ENCODE data around the gene EFTUD2. TPM values are rescaled to one million over a fixed set of nuclear protein-coding genes. Genes with fewer than 3 reads are reported as not detected.

Gene EFTUD2
- total and polyA plus RNA-seq, 2 donors (not counting 1 experiment from before 2014, with no cell fraction given), result 88.0 to 154 TPM

DNA sequence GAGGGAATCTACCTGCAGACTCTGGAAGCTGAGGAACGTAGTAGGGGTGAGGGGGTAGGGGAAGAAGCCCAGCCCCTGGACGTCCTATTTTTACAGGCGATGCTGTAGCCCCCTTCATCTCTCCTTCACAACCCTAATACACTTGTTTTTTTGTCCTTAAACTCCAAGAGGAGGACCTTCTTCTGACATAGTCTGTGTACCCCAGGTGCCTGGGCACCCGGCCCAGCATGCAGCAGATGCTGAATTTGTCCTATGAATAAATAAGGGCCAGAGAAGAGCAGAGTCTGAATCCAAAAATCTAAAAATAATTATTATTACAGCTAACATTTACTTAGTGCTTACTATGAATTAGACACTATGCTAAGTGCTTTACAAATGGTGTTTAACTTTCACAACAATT, 43.2 kb upstream of the EFTUD2 start:
- Histone ChIP-seq H3K9me3 (ENCODE audit: control insufficient read depth, insufficient read depth, low read depth, low read length) (no peaks in the 10 kb centered on the region), H2AFZ (ENCODE audit: low read length) (no peak overlapping the region), H3K4me2 (ENCODE audit: extremely low read depth, insufficient read depth, low read length) (peak overlapping the region; percentile 7), H3K4me1 (ENCODE audit: control insufficient read depth, extremely low read depth, insufficient read depth, low read length) (peaks cover 15% of the 10 kb centered on the region), H3K27ac (ENCODE audit: insufficient read depth, low read length) (no peak overlapping the region), H3K9ac (ENCODE audit: insufficient read depth, low read length) (no peak overlapping the region), H3K4me3 (replicated peaks in 1 of 4; ENCODE audit: control extremely low read depth in 1 of 4, insufficient read depth in 1 of 4, low read depth in 3 of 4, low read length in 4 of 4) (no peak overlapping the region), H3K36me3 (ENCODE audit: control insufficient read depth, insufficient read depth, low read length) (peaks cover 2% of the 10 kb centered on the region), H4K20me1 (ENCODE audit: control insufficient read depth, extremely low read depth, insufficient read depth, low read length) (no peaks in the 10 kb centered on the region), H3K27me3 (ENCODE audit: control insufficient read depth, insufficient read depth, low read length) (no peaks in the 10 kb centered on the region), H3K79me2 (ENCODE audit: control insufficient read depth, insufficient read depth, low read length) (peaks cover 88% of the 10 kb centered on the region)
- no peak for DNase-seq (ENCODE audit: low read depth in 2 of 2)
- TF ChIP-seq, protein P1, sequence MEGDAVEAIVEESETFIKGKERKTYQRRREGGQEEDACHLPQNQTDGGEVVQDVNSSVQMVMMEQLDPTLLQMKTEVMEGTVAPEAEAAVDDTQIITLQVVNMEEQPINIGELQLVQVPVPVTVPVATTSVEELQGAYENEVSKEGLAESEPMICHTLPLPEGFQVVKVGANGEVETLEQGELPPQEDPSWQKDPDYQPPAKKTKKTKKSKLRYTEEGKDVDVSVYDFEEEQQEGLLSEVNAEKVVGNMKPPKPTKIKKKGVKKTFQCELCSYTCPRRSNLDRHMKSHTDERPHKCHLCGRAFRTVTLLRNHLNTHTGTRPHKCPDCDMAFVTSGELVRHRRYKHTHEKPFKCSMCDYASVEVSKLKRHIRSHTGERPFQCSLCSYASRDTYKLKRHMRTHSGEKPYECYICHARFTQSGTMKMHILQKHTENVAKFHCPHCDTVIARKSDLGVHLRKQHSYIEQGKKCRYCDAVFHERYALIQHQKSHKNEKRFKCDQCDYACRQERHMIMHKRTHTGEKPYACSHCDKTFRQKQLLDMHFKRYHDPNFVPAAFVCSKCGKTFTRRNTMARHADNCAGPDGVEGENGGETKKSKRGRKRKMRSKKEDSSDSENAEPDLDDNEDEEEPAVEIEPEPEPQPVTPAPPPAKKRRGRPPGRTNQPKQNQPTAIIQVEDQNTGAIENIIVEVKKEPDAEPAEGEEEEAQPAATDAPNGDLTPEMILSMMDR (conservative IDR thresholded peaks at IDR 0.05 in 1 of 2, IDR thresholded peaks at IDR 0.05 in 1 of 2; ENCODE audit: low read depth in 1 of 2, low read length in 2 of 2), result no peak
- TF ChIP-seq EZH2 (IDR thresholded peaks at IDR 0.05; ENCODE audit: low read length, missing control alignments), result no peak

DNA sequence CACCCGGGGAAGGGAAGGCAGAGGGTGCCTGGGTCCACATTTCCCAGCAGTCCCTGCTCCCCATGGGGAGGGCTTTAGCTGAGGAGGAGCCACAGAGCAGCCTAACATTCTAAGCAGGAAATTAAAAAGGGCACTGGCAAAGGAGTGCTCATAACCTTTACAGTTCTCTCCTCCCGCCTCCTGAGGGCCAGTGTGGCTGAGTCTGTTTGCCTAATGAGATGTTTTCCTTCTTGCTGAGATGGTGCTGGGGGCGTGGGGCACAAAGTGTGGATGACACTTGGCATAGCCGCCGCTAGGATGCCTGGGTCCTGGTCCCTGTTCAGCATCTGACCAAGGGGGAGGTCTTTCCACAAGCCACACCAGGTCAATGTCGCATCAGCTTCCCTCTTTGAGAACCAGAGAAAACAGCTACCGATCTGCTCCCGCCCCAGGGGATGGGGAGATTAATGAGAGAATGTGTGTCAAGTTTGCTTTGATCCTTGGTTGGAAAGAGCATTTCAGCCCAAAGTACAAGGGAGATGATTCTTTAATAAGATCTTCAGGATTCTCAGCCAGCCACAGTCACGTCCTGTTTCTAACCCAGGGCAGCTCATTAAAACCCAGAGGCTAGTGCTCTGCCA, 42.6 kb upstream of the EFTUD2 start:
- TF ChIP-seq EZH2 (IDR thresholded peaks at IDR 0.05; ENCODE audit: low read length, missing control alignments), result no peak
- TF ChIP-seq, protein P1 (conservative IDR thresholded peaks at IDR 0.05 in 1 of 2, IDR thresholded peaks at IDR 0.05 in 1 of 2; ENCODE audit: low read depth in 1 of 2, low read length in 2 of 2), result no peak
- Histone ChIP-seq H3K27ac (ENCODE audit: insufficient read depth, low read length) (no peak overlapping the region), H4K20me1 (ENCODE audit: control insufficient read depth, extremely low read depth, insufficient read depth, low read length) (no peaks in the 10 kb centered on the region), H3K4me3 (replicated peaks in 1 of 4; ENCODE audit: control extremely low read depth in 1 of 4, insufficient read depth in 1 of 4, low read depth in 3 of 4, low read length in 4 of 4) (no peak overlapping the region), H3K27me3 (ENCODE audit: control insufficient read depth, insufficient read depth, low read length) (no peaks in the 10 kb centered on the region), H3K4me1 (ENCODE audit: control insufficient read depth, extremely low read depth, insufficient read depth, low read length) (peaks cover 15% of the 10 kb centered on the region), H3K9me3 (ENCODE audit: control insufficient read depth, insufficient read depth, low read depth, low read length) (no peaks in the 10 kb centered on the region), H3K9ac (ENCODE audit: insufficient read depth, low read length) (no peak overlapping the region), H3K4me2 (ENCODE audit: extremely low read depth, insufficient read depth, low read length) (no peak overlapping the region), H2AFZ (ENCODE audit: low read length) (peak overlapping the region; percentile 70), H3K36me3 (ENCODE audit: control insufficient read depth, insufficient read depth, low read length) (peaks cover 2% of the 10 kb centered on the region), H3K79me2 (ENCODE audit: control insufficient read depth, insufficient read depth, low read length) (peaks cover 87% of the 10 kb centered on the region)
- DNase-seq (ENCODE audit: low read depth in 2 of 2), result no peak

DNA sequence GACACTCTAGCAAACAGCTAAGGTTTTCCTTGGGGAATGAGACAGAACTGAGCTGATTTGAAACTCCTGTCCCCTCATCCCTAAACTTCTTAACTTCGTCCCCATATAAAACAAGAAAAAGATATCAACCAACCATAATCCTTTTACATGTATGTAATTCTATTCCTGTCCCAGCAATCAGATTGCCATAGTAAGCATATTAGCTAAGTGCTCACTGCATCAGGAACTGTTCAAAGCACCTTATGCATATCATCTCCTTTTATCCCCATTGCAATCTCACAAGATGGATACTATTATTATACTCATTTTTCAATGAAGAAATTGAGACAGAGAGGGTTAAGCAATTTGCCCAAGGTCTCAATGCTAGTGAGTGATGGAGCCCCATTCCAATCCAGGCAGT, 41.5 kb upstream of the EFTUD2 start:
- no peak overlapping the region for H3K9ac ChIP-seq (ENCODE audit: insufficient read depth, low read length)
- no peaks in the 10 kb centered on the region for H3K27me3 ChIP-seq (ENCODE audit: control insufficient read depth, insufficient read depth, low read length)
- TF ChIP-seq EZH2 (IDR thresholded peaks at IDR 0.05; ENCODE audit: low read length, missing control alignments), result no peak
- TF ChIP-seq, protein P1 (conservative IDR thresholded peaks at IDR 0.05 in 1 of 2, IDR thresholded peaks at IDR 0.05 in 1 of 2; ENCODE audit: low read depth in 1 of 2, low read length in 2 of 2), result no peak
- H3K4me3 ChIP-seq (replicated peaks in 1 of 4; ENCODE audit: control extremely low read depth in 1 of 4, insufficient read depth in 1 of 4, low read depth in 3 of 4, low read length in 4 of 4), result no peak overlapping the region
- no peaks in the 10 kb centered on the region for H3K9me3 ChIP-seq (ENCODE audit: control insufficient read depth, insufficient read depth, low read depth, low read length)
- no peak overlapping the region for H3K27ac ChIP-seq (ENCODE audit: insufficient read depth, low read length)
- H3K4me2 ChIP-seq (ENCODE audit: extremely low read depth, insufficient read depth, low read length), result no peak overlapping the region
- peaks cover 15% of the 10 kb centered on the region for H3K4me1 ChIP-seq (ENCODE audit: control insufficient read depth, extremely low read depth, insufficient read depth, low read length)
- no peaks in the 10 kb centered on the region for H4K20me1 ChIP-seq (ENCODE audit: control insufficient read depth, extremely low read depth, insufficient read depth, low read length)
- DNase-seq (ENCODE audit: low read depth in 2 of 2), result no peak
- no peak overlapping the region for H2AFZ ChIP-seq (ENCODE audit: low read length)
- peaks cover 83% of the 10 kb centered on the region for H3K79me2 ChIP-seq (ENCODE audit: control insufficient read depth, insufficient read depth, low read length)
- peaks cover 2% of the 10 kb centered on the region for H3K36me3 ChIP-seq (ENCODE audit: control insufficient read depth, insufficient read depth, low read length)

Data from fibroblast of lung (primary cell).